Forelimb muscle (tissue), 1 donor: ENCODE data around the gene CNOT3. TPM values are rescaled to one million over a fixed set of nuclear protein-coding genes. Genes with fewer than 3 reads are reported as not detected.

ENCODE experiments used
- DNase-seq: peaks from one replicate; pipeline ENCODE4 v3.0.0-alpha.2; 2013; ENCODE audit warnings: low read depth
- polyA plus RNA-seq: library from polyadenylated mRNA; unstranded; fragments of 120-200 nt; gene quantifications from one replicate; pipeline ENCODE4 v1.2.1, GENCODE V29; 2013; ENCODE audit not compliant: insufficient read length

CNOT3 gene
- polyA plus RNA-seq, 1 donor: 36.9 TPM

DNA sequence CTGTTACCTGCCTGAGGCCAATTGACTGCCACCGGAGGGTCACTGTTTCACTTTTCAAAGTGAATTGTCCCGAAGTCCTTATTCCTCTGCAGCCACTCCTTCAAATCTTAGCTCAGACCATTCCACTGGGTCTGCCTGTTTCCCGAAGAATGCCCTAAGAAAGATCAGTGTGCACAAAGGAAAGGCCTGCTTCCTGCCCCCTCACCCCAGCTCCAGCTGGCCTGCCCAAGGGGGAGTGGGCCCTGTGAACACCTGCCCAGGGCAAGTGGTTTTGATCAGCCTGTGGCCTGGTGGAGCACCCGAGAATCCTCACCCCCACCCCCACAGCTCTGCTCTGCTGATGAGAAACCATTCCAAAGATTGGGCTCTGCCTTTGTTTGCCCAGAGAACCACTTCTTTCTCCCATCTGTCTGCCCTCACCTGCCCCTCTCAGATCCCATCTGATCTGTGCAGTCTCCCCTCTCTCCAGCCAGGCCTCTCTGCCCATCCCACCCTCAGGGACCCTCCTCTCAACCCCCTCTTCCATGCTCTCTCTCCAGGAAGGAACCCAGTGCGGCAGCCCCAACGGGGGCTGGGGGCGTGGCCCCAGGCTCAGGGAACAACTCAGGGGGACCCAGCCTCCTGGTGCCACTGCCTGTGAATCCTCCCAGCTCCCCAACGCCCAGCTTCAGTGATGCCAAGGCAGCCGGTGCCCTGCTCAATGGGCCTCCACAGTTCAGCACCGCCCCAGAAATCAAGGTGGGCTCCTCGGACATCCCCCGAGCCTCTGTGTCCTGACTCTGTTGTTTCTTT is 11.7 kb downstream of the CNOT3 start:
- no peak for DNase-seq

DNA sequence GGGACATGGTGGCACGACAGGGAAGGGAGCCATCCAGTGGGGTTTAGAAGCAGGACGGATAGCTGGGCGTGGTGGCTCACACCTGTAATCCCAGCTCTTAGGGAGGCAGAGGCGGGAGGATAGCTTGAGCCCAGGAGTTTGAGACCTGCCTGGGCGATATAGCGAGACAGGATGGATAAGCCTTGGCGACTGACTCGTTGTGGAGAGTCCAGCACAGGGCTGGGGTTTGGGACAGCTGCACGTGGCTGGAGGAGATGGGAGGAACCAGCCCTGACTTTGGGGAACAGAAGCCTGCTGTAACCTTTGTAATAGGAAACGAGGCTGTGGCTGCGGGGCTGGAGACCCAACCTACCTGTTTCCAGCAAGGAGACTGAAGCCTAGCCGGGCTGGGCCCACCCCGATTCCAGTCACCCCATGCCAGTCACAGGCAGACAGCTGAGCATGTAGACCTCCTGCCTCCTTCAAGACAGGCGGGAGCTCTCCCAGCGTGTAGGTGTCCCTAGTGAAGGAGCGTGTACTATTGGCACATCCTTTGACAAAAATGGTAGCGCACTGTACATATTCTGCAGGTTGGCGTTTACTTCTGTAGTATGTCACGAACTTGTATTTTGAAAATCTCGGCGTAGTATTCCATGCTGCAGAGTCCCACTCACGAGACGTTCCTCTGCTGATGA is 13.9 kb downstream of the CNOT3 start:
- no peak for DNase-seq

DNA sequence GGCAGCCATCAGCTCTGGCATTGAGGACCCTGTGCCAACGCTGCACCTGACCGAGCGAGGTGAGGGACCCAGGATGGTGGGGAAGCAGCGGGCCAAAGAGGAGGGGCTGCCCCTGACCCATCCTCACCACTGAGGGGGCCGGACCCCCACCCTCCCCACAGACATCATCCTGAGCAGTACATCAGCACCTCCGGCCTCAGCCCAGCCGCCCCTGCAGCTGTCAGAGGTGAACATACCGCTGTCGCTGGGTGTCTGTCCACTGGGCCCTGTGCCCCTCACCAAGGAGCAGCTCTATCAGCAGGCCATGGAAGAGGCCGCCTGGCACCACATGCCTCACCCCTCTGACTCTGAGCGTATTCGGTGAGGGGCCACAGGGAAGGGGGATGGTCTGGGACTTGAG is 14.7 kb downstream of the CNOT3 start:
- DNase-seq: no peak

DNA sequence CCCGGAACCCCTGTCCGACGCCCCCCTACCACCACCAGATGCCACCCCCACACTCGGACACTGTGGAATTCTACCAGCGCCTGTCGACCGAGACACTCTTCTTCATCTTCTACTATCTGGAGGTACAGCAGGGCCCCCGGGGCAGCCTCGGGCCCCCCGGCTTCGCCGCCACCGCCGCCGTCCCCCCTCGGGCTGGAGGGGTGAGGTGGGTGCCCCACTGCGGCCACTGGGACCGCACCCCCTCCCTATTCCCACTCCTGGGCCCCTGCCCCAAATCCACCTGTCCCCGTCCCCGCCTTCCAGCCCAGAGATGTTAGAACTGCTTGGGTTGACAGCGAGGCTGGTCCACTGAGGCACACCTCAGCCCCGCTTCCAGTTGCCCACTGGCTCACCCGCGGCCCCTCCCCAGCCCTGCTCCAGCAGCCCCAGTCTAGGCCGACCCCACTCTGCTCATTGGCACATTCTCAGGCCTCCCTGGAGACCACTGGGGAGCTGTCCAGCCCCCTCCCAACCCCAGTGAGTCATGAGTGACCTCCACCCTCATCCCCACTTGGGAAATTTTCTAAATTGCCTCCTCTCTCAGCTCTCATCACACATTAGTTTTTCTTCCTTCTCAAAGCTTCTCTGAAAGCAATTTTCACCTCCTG is 15.4 kb downstream of the CNOT3 start:
- no peak for DNase-seq

DNA sequence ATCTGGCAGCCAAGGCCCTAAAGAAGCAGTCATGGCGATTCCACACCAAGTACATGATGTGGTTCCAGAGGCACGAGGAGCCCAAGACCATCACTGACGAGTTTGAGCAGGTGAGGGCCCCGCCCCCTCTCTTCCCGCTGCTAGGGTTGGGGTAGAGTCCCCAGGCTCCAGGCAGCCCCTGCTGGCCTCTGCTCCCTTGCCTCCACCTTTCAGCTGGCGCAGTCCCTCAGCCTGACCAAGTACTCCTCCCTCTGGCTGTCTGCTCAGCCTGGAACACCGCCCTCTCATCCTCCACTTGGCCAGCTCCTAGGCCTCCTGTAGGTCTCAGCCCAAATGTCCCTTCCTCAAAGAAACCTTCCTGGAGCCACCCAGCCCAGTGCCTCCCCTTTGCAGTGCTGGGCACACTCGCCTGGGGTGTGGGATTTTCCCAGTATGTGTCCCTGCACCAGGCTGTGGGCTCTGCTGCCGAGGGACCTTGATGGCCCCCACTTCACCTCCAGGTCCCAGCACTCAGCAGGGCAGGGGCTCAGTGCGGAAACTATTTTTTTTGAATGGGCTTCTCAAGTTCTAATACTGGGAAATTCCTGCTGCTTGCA is 16.3 kb downstream of the CNOT3 start:
- DNase-seq: no peak

DNA sequence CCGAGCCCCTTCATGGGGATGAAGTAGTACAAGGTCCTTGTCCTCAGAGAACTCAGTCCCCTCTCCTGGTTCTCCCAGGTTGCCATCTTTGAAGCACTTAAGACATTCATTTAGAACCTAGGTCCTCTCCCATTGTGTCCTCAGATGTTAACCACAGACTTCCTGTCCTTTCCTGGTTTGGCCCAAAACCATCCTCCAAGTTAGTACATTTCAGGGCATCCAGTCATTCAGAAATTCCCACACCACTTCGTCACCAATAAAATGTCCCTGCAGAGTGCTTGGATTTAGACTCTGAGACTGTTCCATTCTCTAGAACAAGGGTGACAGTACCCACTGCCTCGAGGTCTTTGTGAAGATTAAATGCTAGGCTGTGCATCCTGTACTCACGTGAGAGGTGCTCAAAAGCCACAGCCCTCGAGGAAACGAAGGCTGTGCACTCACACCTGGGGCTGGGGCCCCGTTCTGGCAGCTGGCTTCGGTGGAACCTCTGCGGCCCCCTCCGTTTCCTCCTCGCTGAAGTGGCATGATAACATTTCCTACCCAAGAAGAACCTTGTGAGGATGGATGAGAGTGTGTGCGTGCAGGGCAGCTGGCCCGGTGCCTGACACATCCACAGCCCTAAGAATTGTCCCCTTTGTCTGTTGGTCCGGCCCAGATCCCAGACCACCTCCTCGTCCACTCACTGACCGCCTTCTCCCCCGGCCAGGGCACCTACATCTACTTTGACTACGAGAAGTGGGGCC is 17.2 kb downstream of the CNOT3 start:
- no peak for DNase-seq

DNA sequence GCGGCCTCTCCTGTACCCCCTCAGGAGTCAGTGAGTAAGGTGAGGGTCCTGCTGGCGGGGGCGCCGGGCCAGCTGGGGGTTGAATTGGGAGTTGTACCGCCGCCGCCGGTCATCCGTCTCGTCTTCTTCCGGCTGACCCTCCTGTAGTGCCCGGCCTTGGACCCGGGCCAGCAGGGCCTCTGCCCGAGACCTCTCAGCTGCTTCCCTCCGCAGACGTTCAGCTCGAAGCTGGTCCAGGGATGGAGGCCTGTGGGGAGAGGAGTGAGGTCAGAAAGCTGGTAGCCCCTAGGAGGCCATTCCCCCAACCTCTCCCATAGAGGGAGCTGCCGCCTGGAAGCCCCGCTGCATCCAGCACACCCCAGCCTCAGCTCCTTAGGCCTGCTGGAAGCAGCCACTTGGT is 18.1 kb downstream of the CNOT3 start:
- DNase-seq: no peak

DNA sequence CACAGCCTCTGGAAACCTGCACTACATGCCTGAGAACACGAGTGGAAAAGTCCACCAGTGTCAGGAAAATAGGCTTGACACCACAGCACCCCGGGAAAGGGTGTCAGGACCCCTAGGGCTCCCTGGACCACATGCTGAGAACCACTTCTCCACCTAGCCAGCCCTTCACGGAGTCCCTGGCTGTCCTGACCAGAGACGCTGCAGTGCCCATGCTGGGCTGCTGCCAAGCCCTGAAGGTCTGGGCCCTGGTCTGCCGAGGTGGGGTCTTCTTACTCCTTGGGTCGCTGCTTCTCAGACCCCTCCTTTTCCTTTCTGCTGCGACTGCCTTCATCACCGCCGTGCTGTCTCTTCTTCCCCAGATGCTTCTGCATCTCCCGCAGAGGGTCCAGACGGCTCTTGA is 18.9 kb downstream of the CNOT3 start:
- DNase-seq: no peak

DNA sequence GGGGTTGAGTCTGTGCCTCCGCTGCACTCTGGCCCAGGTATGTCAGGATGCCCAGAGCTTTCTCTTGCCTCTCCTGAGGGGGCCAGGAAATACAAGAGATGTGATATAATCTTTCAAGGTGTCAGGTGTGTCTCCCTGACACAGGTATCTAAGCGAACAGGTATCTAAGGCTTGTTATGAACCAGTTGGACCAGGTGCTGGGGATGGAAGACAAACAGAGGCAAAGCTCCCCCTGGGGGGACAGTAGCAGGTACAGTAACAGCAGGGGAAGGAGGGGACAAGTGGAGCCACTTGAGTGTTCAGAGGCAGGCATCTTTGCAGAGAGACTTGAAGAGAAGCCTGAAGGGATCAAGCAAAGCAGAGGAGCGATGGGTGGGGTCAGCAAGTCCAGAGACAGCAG is 19.4 kb downstream of the CNOT3 start:
- DNase-seq: no peak

DNA sequence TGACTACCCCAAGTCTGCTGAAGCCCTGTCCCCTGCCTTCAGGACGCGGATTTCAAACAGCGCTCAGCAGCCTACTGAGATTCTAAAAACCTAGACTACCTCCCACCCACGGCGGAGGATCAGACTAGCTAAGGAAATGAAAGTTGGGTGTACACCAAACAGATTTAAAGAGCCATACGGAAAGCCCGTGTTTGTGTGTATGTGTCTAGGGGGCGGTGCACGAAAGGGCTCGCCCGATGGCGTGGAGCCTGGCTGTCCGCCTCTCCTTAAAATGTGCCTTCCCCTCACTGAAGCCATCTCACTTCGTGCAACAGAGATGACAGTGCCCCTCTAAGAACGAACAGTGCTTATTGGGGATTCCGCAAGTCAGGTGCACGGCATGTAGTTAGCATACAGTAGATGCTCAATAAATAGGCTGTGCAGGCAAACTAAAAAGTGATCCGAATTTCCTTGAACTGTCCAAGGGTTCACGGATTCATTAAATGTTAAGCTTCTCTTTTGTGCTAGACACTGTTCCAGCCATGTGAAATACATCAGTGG is 21.3 kb downstream of the CNOT3 start:
- DNase-seq: no peak

DNA sequence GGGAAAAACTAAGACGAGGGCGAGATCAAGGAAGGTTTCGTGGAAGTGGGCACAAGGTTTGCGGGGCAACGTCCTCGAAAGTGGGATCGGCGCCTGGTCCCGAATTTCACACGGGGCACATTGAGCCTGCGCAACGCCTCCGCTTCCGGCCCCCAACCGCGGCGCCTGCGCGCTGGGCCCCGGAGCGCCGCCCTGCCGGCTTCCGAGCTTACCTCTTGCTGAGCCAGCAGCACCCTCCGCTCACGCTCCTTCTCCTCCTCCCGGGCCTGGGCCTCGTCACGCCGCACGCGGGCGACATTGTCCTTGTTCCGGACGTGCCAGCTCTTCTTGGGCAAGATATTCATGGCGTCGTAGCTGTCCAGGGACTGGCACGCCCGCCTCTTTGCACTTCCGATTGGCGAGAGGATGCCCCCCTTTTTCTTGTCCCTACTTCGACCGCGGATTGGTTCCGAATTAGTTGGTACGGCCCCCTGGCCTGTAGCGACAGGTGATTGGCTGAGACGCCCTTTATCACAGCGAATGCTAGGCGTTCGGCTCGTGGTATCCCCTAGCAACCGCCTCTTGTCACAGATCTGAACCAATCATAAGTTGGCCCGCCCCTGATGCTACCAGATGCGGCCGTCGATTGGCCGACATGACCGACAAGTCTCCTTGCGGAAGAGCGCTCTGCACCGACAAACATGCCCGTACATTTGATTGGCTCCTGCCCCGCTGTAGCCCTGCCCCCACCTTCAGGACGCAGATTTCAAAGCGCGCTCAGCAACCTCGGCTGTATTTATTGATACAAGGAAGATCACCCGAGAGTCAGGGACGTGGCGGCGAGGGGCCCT is 22.0 kb downstream of the CNOT3 start, which contains the start of gene LENG1:
Gene LENG1, minus strand, starts transcription at position 370 of the 830 bp plus-strand sequence. Its CDS starts 26 bp downstream, at position 344.
- peak; percentile 100 for DNase-seq

DNA sequence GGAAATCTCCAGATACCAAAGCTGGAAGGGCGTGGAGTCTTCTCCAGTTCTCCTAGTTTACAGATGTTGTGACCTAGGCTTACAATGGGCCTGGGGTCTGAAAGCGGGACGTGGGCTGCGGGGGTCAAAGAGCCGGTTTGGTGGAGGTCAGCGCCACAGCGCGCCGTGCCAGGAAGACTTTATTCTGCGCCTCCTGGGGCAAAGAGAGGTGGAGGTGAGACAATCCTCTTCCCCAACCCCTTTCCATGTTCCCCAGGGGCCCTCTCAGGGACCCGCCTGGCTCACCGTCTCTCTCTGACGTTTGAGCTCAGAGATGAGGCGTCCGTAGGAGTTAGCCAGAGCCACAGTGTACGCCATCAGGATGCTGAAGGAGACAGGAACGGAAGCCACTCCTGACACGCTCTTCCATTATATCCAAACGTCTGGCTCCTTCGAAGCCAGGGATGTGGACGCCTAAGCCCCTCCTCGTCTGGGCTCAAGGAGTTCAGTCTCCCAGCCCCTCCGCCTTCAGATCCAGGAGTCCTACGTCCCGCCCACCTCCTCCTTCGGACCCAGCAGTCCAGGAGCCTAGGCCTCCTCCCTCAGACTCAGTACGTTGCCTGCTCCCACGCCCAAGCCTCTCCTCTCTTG is 22.7 kb downstream of the CNOT3 start:
- DNase-seq: no peak

DNA sequence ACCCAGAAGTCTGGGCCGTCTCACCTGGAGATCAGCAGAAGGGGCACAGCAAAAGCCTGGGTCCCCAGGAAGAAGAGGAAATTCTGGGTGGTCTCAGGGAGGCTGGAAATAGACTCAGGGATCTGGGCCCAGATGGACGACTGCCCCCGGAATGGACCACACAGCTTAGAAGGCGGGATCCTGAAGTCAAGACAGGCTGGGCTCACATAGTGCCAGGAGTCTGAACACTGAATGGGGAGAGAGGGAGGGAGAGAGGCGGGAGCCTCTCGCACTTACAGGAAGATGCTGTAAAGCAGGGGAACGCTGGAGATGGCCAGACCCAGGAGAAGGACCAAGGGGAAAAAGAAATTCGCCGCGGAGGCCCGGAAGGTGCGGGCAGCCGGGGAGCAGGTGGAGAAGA is 23.3 kb downstream of the CNOT3 start:
- DNase-seq: no peak

DNA sequence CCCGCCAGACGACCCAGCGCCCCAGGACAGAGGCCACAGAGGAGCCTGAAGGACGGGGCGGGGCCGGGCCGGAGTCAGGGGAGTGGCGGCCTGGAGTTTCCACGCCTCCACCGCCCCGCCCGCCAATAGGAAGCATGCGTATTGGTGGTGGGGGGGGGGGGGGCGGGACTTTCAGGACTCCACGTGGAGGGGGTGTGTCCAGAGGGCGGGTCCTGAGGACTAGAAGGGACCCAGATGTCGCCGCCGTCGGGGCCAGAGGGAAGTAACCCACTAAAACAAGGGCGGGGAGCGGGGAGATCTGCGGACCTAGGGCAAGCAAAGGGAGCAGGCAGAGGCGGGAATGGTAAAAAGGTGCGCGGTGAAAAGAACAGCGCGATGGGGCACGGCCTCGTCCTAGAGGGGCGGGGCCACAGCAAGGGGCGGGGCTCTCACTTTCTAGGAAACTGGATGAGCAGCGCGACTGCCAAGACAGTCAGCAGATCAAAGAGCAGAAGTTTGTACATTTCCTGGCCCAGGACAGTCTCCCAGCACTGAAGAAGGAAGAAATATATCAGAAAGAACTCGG is 24.8 kb downstream of the CNOT3 start:
- DNase-seq: no peak

DNA sequence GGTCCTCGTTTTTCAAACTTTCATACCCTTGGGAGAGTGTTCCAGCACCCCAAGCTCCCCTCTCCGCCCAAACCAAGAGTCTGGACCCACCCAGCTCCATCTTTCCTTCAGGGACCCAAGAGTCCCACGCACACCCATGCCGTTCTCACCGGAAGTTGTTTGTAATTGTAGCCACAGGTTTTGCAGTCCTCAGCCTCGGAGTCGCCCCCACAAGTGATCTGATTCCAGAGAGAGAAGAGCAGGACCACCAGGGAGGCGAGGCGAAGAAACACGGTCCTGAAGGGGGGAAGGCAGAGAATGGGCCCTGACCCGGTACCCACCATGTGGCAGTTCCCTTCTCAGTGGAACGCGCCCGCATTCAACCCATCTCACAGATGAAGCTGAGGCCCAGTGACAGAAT is 25.3 kb downstream of the CNOT3 start:
- DNase-seq: no peak

DNA sequence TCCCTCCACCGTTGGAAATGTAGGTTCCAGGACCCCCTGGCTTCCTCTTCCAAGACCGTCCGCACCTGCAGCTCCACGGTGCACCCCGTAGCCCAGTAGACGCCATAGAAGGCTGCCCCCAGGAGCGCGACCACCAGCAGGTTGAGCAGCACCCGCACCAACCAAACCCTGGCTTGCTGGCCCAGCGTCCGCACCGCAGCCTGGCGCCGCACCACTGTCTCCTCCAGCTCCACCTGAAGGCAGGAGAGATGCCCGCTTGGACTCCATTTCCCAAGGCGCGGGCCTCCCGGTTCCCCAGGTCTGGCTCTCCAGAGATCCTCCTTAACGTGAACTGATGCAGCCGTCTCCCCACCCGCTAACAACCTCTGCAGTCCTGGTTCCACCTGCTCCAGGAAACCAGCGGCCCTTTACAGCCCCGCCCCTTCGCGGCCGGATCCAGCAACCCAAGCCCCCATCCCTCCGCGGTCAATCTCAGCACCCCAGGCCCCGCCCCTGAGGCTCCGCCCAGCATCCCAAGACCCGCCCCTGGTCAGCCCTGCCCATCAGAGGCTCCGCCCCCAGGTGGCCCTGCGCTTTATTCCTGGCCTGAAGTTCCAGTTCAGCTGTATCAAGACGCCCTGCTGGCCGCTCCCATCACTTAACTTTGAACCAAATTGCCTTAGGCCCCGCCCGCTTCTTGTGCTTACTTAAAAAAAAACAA is 27.0 kb downstream of the CNOT3 start:
- no peak for DNase-seq

DNA sequence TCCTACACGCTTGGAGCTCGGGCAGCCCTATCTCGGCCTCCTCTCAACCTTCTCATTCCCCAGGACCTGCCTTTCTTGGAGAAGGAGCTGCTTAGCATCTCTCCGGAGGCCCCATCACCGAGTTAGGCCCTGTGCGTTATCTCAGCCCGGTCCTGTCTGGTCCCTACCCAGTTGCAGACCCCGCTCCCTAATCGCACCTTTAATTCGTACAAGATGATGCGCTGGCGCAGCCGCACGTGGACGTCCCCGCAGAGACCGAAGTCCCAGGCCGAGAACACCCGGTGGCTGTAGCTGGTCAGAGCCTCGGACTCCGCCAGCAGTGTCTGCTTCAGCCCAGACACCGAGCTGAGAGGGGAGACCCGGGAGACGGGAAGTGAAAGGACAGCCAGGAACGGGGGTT is 27.7 kb downstream of the CNOT3 start:
- DNase-seq: no peak

DNA sequence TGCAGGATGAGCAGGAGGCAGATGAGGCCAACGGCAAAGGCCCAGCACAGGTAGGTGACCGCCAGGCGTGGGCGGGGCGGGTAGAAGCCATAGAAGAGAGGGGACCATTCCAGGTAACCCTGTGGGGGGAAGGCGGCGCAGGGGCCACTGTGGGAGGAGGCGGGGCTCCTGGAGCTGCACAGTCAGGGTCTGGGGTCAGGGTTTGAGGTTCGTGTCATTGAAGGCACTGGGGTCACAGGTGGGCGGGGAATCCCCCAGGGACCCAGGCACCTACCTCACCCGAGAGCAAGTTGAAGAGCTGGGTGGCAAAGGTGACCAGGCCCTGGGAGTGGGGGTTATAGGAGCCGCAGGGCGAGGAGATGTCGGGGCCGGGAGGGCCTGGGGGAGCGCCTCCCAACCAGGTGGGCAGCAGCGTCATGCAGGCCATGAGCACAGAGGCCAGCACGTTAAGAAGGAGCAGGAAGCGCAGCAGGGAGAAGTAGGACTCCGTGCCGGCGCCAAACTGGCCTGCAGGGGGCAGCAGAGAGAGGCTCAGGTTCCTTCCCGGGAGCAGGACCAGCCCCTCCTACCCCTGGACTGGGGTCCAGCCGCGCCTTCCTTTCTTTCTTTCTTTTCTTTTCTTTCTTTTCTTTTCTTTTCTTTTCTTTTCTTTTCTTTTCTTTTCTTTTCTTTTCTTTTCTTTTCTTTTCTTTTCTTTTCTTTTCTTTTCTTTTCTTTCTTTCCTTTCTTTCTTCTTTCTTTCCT is 30.8 kb downstream of the CNOT3 start:
- DNase-seq: no peak
